Measurements from ENCODE around the gene RUFY1.
"Not testable (repeated sequence)": the region's sequence is repeated elsewhere in the genome, so short reads cannot be mapped to it uniquely, and the experiment has no call there.

Gene RUFY1

DNA sequence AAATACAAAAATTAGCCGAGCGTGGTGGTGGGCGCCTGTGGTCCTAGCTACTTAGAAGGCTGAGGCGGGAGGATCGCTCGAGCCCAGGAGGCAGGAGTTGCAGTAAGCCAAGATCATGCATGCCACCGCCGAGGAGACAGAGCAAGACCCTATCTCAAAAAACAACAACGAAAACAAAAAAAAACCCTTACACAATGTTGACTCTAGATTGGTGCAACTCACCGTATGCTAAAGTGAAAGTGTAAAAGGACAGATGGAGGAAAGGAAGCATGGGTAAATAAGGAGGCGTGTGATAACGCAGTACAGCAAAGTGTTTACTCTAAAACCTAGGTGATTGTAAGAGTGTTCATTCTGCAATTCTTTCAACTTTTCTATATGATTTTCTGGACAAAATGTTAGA, 15.9 kb upstream of the RUFY1 start:
- DNase-seq (ENCODE audit: low read depth) = no peak

DNA sequence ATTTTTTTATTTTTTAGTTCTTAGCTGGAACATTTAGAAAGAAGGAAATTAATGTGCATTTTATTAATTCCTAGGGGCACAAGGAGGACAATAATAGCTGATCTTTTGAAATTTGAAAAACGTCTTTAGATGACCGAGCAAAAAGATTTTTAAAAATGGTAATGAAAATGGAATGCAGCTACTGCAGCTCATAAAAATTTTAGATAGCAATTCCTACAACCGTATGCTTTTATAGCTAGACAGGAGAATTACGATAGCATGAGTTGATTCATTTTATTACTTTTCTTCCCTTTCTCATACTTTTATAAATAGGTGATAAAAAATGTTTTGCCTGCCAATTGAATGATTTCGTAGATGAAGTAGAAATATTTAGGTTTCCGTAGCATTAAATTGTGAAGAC, 13.7 kb upstream of the RUFY1 start:
- no peak for DNase-seq (ENCODE audit: low read depth)

DNA sequence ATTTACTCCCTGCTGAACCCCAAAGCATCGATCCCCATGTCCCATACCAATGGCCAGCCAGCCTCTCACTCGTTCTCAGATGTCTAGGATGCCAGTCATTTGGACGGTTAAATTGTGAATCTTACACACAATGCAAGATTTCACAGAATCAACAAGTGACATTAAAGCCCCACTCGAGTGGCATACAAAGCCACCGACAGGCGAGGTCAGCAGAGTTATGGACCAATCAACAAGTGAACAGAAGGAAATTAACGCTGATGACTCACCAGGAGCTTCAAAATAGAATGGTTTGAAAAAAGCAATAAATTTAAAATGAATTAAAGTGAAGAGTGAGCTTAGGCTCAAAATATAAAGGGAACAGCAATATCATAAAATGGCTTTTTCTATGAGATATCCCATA, 8.2 kb upstream of the RUFY1 start:
- no peak for DNase-seq (ENCODE audit: low read depth)

DNA sequence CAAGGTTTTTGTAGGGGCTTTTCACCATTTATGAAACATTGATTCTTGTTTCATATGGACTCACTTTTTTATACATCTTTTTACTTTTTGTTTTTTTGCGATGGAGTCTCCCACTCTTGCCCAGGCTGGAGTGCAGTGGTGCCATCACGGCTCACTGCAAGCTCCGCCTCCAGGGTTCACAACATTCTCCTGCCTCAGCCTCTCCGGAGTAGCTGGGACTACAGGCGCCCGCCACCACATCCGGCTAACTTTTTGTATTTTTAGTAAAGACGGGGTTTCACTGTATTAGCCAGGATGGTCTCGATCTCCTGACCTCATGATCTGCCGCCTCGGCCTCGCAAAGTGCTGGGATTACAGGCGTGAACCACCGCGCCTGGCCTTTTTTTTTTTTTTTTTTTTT, 7.1 kb upstream of the RUFY1 start:
- DNase-seq (ENCODE audit: low read depth) = not testable (repeated sequence)

DNA sequence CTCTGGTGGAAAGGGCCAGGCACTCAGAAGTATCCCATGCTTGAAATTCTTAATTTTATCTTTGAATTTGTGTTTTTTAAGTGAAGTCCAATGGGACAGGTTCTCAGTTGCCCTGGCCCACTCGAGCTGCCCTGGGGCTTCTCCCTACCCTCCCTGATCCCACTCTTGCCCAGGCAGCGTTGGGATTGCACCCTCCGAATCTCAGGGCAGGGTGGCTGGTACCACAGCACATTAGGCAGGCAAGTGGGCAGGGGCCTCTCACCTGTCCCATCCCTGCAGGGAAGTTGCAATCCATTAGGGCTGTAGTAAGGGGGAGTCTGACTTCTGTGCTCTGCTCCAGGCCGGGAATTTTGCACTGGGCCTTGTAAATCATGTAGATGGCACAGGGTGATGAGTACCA, 2.7 kb downstream of the RUFY1 start:
- no peak for DNase-seq (ENCODE audit: low read depth)

DNA sequence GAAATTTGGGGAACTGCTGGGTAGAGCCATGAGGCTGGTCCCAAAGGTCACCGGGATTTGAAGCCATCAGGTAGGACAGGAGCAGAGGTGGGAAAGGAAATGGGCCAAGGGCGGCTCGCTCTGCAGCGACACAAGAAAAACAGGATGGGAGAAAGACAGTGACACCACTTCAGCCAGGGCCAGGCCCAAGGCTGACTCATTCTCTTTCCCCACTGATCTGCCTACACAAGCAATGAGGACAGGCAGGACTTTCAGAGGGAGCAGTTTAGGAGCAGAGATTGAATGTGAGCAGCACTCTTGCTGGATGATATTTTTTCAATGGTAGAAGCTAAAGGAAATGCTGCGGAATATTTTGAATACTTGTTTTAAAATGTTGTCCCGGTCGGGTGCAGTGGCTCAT, 3.5 kb downstream of the RUFY1 start:
- no peak for DNase-seq (ENCODE audit: low read depth)

DNA sequence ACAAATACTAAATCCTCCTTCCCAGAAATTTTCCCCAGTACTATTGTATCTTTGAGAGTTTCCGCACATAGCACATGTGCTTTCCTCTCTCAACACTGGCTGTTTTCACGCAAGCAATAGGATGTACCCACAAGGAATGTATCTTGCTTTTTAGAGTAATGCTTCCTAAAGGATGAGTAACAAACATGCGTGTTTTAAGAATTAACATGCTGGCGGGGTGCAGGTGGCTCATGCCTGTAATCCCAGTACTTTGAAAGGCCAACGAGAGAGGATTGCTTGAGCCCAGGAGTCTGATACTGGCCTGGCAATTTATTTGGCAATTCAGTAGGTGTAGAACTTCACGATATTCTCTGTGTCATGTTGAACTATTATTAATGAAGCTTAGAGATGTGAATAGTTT, 4.6 kb downstream of the RUFY1 start:
- no peak for DNase-seq (ENCODE audit: low read depth)

DNA sequence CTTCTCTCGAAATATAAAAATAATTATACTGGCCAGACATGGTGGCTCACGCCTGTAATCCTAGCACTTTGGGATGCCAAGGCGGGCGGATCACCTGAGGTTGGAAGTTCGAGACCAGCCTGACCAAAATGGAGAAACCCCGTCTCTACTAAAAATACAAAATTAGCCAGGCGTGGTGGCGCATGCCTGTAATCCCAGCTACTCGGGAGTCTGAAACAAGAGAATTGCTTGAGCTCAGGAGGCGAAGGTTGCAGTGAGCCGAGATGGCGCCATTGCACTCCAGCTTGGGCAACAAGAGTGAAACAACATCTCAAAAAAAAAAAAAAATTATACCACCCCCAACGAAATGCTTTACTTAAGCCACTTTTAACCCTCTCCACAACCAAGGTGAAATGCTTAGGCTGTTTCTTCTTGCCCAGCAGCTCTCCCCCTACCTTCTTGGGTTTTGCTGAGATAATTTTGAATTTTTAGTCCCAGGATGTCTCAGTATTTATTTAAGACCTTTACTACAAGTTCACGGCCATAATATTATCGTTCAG, 8.0 kb downstream of the RUFY1 start:
- not testable (repeated sequence) for DNase-seq (ENCODE audit: low read depth)

DNA sequence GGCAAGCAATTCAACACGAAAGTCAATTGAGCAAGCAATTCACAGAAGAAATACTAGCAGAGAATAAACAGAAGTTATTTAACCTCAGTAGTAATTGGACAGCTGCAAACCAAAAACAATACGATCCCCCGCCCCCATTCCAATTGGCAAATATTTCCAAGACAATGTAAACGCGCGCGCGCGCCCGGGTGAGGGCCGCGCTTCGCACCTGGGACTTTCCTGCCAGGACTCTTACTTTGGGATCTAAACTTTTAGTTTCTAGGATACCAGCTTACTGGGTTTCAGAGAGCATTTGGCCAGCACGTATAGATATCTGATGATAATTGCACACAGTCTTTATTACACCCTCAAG, 8.6 kb downstream of the RUFY1 start:
- DNase-seq (ENCODE audit: low read depth) = no peak

DNA sequence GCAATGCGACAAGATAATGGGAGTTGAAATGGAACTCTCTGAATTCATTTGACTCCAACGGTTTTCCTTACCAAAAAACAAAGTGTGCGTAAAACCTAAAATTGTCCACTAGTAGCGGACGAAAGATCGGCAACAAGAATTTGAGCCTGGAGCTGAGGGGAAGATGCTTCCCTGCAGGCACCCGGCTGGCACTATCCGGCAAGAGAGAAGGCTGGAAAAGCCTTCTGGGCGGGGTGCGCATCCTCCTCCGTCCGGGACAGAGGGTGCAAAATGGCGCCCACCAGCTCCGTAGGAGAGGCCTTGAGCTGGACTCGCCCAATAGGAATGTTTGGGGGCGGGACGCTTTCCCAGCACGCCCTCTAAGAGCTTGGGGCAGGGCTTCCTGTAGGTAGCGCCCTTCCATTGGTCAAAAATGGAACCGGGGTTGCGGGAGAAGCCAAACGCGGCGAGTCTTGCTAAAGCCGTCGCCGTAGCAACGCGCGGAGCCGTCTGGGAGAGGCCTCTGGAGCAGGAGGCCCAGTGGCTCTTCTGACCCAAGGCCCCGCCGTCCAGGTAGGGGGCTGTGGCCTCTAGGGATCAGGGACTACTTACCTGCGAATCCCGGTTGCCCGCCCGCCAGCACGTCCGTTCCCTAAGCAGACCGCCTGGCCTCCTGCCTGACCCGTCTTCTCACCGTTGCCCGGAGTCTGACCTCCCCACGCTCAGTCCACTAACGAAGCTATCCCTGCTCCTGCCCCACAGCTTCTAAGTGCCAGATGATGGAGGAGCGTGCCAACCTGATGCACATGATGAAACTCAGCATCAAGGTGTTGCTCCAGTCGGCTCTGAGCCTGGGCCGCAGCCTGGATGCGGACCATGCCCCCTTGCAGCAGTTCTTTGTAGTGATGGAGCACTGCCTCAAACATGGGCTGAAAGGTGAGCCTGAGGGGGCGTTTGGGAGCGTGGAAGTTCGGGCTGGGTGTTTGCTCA, 9.2 kb downstream of the RUFY1 start:
- DNase-seq (ENCODE audit: low read depth) = peak; percentile 59

DNA sequence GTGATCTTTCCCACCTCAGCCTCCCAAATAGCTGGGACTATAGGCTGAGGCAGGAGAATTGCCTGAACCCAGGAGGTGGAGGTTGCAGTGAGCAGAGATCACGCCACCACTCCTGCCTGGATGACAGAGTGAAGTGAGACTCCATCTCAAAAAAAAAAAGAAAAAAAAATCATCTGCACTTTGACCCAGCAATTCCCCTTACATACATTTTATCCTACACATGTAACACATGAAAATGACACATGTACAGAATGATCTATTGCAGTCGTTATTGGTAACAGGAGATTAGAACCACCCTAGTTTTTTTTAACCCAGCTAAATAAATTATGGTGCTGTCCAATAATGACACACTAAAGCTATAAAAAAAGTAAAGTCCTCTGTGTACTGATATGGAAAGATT, 14.2 kb downstream of the RUFY1 start:
- no peak for DNase-seq (ENCODE audit: low read depth)

DNA sequence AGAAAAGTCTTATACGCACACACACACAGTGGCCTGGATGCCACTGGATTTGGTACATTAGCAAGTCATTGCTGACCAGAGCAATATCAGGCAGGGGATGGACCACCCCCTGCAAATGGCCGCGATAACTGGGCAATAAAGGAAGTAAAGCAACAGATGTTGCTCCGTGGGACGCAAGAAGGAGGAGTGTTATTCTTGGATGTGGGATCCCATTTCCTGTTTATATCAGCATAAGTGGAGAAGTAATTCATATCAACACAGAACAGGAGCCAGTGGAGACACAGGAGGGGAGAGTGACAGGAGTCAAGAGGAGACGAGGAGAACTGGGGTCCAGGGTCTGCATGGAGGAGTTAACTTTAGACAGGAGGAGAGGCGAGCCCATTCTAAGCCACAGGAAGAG, 18.4 kb downstream of the RUFY1 start:
- DNase-seq (ENCODE audit: low read depth) = no peak

DNA sequence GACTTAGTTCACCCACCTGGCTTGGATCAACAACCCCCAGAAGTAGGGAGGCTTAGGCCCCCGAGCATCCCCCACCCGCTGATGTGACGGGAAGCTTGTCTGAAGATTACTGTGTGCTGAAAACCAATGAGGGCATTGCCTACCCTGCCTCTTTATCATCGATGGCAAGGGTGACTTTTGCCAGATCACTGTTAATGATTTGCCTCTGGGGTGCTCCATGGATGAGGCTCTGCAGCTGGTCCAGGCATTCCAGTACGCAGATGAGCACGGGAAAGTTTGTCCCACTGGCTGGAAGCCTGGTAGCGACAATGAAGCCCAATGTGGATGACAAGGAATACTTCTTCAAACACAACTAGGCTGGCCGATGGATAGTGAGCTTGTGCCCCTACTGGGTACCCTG, 22.0 kb downstream of the RUFY1 start:
- DNase-seq (ENCODE audit: low read depth) = no peak

DNA sequence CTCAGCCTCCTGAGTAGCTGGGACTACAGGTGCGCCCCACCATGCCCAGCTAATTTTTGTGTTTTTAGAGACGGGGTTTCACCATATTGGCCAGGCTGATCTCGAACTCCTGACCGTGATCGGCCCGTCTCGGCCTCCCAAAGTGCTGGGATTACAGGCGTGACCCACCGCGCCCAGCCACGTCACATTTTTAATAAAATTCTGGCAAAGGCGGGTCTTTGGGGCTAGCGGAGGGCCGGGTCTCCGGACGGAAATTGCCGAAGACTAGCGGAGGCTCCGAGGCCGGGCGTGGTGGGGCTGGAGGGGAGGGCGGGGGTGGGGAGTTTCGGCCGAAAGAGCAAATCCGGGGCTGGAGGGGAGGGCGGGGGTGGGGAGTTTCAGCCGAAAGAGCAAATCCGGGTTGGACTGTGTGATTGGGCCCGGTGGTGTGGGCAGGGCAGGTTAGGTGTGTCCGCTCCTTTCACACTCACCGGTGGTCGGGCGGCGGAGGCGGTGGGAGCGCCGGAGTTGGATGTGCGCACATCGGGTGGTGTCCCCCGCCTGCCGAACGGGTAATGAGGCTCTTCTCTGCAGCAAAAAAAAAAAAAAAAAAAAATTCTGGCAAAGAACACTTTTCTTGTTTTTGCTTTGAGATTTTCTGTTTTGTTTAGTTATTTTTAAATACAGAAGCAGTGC, 27.1 kb downstream of the RUFY1 start:
- DNase-seq (ENCODE audit: low read depth) = no peak

DNA sequence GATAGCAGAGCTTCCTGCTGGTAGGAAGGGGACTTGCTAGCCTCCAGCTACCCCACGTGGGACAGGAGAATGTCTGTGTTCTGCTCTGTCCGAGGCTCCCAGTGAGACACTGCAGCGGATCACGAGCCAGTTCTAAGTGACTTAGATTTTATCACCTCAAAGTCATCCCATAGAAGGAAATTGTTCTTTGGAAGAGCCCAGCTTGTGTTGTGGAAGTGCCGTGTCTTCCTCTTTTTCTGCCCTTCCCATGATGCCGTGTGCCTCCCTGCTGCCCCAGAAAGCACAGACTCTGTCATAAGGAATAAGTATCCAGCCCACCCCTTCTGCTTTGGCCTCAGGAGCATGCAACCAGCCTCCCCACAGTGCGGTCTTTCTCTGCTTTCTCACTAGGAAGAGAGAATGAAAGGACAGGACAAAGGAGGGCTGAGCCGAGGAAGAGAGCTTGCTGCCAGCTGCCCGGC, 35.6 kb downstream of the RUFY1 start:
- DNase-seq (ENCODE audit: low read depth) = no peak

DNA sequence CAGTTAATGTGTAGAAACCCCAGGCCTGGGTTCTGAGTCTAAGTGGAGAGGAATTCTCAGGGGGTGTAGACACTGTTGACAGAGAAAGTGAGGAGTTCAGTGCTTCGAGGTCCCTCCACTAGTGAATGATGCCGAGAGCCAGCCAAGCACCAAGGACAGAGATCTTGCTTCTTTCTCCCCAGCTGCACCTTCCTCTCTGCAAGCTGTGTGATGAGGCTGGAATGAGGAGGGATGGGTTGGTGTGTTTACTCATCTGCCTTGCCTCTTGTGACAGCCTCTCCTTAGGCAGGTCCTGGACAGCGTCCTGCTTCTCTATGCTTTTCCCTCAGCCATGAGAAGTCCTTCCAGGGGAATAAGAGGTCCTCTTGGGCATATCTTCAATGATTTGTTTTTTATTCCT, 37.8 kb downstream of the RUFY1 start:
- DNase-seq (ENCODE audit: low read depth) = no peak

DNA sequence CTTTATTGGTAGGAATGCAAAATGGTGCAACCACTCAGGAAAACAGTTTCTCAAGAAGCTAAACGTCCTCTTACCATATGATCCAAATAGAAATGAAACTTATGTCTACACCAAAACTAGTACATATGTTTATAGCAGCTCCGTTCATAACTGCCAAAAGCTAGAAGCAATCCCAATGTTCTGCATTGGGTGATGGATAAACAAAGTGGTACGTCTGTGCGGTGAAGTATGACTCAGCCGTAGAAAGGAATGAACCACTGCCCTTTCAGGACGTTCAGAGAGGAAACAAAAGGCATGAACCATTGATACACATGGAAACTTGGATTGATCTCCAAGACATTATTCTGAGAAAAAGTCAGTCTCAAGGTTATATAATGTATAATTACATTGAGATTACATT, 45.6 kb downstream of the RUFY1 start:
- DNase-seq (ENCODE audit: low read depth) = no peak

DNA sequence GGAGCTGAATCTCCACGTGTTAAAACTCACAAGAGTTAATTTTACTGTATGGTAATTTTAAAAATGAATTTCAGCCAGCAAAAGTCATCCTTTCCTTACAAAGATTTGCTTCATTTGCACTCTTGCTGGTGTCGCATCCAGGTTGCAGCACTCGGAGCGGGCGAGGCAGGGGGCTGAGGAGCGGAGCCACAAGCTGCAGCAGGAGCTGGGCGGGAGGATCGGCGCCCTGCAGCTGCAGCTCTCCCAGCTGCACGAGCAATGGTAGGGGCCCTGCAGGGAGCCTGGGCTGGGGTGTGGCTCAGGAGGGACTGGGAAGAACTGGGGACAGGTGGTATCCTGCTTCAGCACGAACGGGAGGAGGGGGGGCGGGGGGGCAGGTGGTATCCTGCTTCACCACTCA, 46.1 kb downstream of the RUFY1 start:
- DNase-seq (ENCODE audit: low read depth) = no peak

DNA sequence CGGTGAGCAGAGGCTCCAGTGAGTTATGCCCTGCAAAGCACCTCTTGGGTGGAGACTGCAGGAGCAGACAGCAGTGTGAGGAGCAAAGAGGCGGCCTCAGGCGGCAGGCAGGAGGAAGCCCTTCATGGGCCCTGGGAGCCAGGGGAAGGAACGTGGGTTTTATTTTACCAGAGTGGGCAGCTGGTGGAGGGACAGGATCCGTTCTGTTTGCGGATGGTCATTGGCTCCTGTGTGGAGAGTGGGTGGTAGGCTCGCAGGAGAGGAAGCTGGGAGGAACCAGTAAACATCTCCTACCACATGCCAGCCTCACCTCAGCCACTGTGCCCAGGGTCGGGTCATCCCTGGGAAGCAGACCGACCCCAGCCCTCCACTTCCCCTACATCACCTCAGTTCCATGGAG, 48.7 kb downstream of the RUFY1 start:
- no peak for DNase-seq (ENCODE audit: low read depth)

DNA sequence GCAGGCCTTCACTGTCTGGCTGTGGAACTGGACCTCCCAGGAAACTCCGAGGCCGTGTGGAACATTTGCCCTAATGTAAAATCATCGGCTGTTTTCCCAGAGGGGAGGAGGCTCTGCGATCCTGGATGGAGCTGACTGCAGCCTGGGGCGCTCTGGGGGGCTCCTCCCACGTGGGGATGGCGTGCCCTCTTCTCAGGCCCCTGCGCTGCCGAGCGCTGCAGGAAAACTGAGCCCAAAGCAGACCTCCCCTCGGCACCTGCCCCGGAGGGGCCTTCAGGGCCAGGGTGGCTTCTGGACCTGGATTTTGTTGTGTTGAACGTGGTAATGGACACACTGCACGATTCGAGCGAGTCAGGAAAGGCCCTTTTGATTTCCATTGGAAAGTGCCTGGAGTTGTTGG, 49.2 kb downstream of the RUFY1 start:
- DNase-seq (ENCODE audit: low read depth) = no peak

DNA sequence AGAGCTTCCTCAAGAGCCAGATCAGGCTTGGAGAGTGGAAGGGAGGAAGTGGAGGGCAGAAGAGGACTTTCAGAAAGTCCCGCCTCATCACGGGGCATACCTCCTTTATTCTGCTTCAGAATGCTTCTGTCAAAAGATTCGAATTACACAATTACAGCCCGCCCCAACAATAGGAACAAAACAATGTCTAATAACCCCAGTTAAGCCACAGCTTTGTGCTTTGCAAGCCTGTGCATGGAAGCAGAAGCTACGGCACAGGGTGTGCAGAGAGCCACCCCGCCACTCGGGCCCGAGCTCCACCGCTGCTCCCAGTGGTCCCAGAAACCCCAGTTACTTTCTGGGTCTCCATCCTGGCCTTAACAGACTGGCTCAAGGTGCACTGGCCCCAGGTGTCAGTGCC, 49.6 kb downstream of the RUFY1 start:
- DNase-seq (ENCODE audit: low read depth) = no peak

DNA sequence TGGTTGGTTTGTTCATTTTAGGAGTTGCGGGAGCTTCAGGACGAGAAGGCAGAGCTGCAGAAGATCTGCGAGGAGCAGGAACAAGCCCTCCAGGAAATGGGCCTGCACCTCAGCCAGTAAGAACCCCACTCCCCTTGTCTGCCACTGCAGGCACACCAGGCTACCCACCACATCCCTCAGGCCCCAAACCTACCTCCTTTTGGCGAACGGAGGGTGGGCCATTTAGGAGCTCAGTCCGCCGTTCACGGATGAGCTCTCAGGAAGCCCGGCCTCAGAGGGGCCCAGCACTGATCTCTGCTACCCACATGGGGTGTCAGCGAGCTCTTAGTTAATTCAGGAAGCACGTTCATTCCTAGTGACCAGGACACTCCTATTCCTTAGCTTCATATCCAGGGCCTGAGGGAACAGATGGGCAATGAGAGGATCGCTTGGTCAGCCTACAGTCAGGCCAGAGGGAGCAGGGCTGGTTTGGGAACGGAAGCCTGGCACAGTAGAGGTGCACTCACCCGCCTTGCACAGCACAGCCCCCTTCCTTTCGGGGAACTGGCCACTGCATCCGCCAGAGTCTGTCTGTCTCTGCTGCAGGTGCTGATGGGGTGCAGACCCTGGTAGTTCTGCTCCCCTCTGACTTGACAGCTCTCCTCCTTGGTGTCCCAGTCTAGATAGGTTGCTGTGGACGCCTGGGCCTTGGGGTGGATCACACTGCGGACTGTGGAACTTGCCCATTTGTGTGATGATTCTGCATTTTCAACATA, 51.7 kb downstream of the RUFY1 start:
- no peak for DNase-seq (ENCODE audit: low read depth)

DNA sequence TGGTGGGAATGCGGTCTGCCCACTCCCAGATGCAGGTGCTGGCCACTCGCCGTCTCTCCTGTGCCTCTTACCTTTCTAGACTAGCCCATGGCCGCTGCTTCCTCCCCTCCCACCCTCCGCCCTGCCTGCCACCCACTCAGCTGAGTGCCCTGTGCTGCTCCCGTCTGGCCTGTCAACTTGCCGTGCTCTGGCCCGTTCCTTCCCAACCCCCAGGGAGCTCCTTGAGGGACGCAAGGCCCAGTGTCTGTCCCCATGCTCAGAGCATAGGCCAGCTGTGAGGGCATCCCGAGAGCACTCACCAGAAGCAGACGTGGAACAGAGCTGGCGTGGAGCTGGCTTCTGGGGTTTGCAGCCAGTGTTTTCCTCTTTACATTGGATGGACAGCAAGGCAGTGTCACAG, 53.0 kb downstream of the RUFY1 start:
- DNase-seq (ENCODE audit: low read depth) = no peak
